Skeletal muscle tissue (tissue), 4 donors: ENCODE measurements around the gene DTNB. TPM values are rescaled to one million over a fixed set of nuclear protein-coding genes. Genes with fewer than 3 reads are reported as not detected.

Source experiments
- H3K27ac ChIP-seq: one replicate; pipeline ENCODE4 v1.7.0; 2013; ENCODE audit warnings: mild to moderate bottlenecking, low read depth, low read length, inconsistent platforms
- H3K27me3 ChIP-seq, 3 donors: one replicate each; pipeline ENCODE4 v1.7.0; 2013; ENCODE audit warnings: low read length in 3 of 3; ENCODE audit not compliant: control insufficient read depth in 3 of 3, insufficient read depth in 3 of 3
- H3K36me3 ChIP-seq, 3 donors: one replicate each; pipeline ENCODE4 v1.7.0; 2013; ENCODE audit warnings: low read length in 3 of 3; ENCODE audit not compliant: control insufficient read depth in 3 of 3, insufficient read depth in 3 of 3
- H3K4me1 ChIP-seq, 3 donors: one replicate each; pipeline ENCODE4 v1.7.0; 2013; ENCODE audit warnings: low read length in 3 of 3, mild to moderate bottlenecking in 3 of 3; ENCODE audit not compliant: control insufficient read depth in 3 of 3, insufficient read depth in 3 of 3
- H3K4me3 ChIP-seq, 3 donors: one replicate each; pipeline ENCODE4 v1.7.0; 2013; ENCODE audit warnings: low read length in 3 of 3
- H3K9ac ChIP-seq, 3 donors: one replicate each; pipeline ENCODE4 v1.7.0; 2013; ENCODE audit warnings: low read length in 3 of 3, mild to moderate bottlenecking in 3 of 3, moderate library complexity in 2 of 3, low read depth in 1 of 3
- H3K9me3 ChIP-seq, 3 donors: one replicate each; pipeline ENCODE4 v1.7.0; 2013; ENCODE audit warnings: low read length in 3 of 3; ENCODE audit not compliant: control insufficient read depth in 3 of 3
- total RNA-seq: library from RNA; depleted of rRNA; stranded (reverse); fragments of >200 nt; gene quantifications from one replicate; pipeline ENCODE4 v1.2.3, GENCODE V29; 2014
- donor health status: Osteomylitis.

DTNB gene
- total RNA-seq, 1 donor from 2014 or later, result 3.1 TPM

- Histone ChIP-seq H3K27ac (no peak overlapping the region), H3K27me3 (no peaks in the 10 kb centered on the region), H3K36me3 (no peaks in the 10 kb centered on the region), H3K4me1 (no peaks in the 10 kb centered on the region), H3K4me3 (no peak overlapping the region), H3K9me3 (no peaks in the 10 kb centered on the region), H3K9ac (no peak overlapping the region)
These were observed 189.6 kb downstream of the DTNB start for GRCh38 chr2:25483607-25484266.

- H3K9ac ChIP-seq, result no peak overlapping the region
- H3K9me3 ChIP-seq, result no peaks in the 10 kb centered on the region
- no peak overlapping the region for H3K27ac ChIP-seq
- H3K36me3 ChIP-seq, result no peaks in the 10 kb centered on the region
- H3K4me3 ChIP-seq, result no peak overlapping the region
- no peaks in the 10 kb centered on the region for H3K27me3 ChIP-seq
- H3K4me1 ChIP-seq, result no peaks in the 10 kb centered on the region
These were observed 191.0 kb downstream of the DTNB start for GRCh38 chr2:25482341-25482740.

GRCh38 chr2:25481381-25482300 is 191.7 kb downstream of the DTNB start:
- no peaks in the 10 kb centered on the region for H3K4me1 ChIP-seq
- no peaks in the 10 kb centered on the region for H3K9me3 ChIP-seq
- no peak overlapping the region for H3K4me3 ChIP-seq
- H3K27ac ChIP-seq, result no peak overlapping the region
- no peaks in the 10 kb centered on the region for H3K36me3 ChIP-seq
- H3K9ac ChIP-seq, result no peak overlapping the region
- H3K27me3 ChIP-seq, result no peaks in the 10 kb centered on the region

GRCh38 chr2:25480561-25480960 is 192.8 kb downstream of the DTNB start:
- no peak overlapping the region for H3K27ac ChIP-seq
- H3K9me3 ChIP-seq, result no peaks in the 10 kb centered on the region
- H3K4me3 ChIP-seq, result no peak overlapping the region
- H3K36me3 ChIP-seq, result no peaks in the 10 kb centered on the region
- H3K27me3 ChIP-seq, result no peaks in the 10 kb centered on the region
- no peak overlapping the region for H3K9ac ChIP-seq
- H3K4me1 ChIP-seq, result no peaks in the 10 kb centered on the region

- no peak overlapping the region for H3K27ac ChIP-seq
These were observed 193.6 kb downstream of the DTNB start for GRCh38 chr2:25479761-25480160.

GRCh38 chr2:25478736-25479135 is 194.6 kb downstream of the DTNB start:
- Histone ChIP-seq H3K9ac (no peak overlapping the region), H3K27ac (no peak overlapping the region), H3K9me3 (peaks cover 0 to 4% (median 0%) of the 10 kb centered on the region in 3 donors), H3K36me3 (no peaks in the 10 kb centered on the region), H3K27me3 (no peaks in the 10 kb centered on the region), H3K4me1 (no peaks in the 10 kb centered on the region), H3K4me3 (no peak overlapping the region)

More at GRCh38 chr2:25479761-25480160, 193.6 kb downstream of the DTNB start:
- no peak overlapping the region for H3K9ac ChIP-seq
- H3K4me3 ChIP-seq, result no peak overlapping the region
- H3K27me3 ChIP-seq, result no peaks in the 10 kb centered on the region
- no peaks in the 10 kb centered on the region for H3K4me1 ChIP-seq
- peaks cover 0 to 4% (median 0%) of the 10 kb centered on the region in 3 donors for H3K9me3 ChIP-seq
- no peaks in the 10 kb centered on the region for H3K36me3 ChIP-seq

GRCh38 chr2:25473758-25474340 is 199.5 kb downstream of the DTNB start:
- H3K4me1 ChIP-seq, result no peaks in the 10 kb centered on the region

GRCh38 chr2:25473131-25473530 is 200.2 kb downstream of the DTNB start:
- H3K27ac ChIP-seq, result no peak overlapping the region
- H3K4me3 ChIP-seq, result no peak overlapping the region
- H3K4me1 ChIP-seq, result no peaks in the 10 kb centered on the region
- no peak overlapping the region for H3K9ac ChIP-seq
- no peaks in the 10 kb centered on the region for H3K27me3 ChIP-seq
- H3K36me3 ChIP-seq, result no peaks in the 10 kb centered on the region
- peaks cover 0 to 4% (median 0%) of the 10 kb centered on the region in 3 donors for H3K9me3 ChIP-seq

More at GRCh38 chr2:25473758-25474340, 199.5 kb downstream of the DTNB start:
- no peak overlapping the region for H3K9ac ChIP-seq
- no peaks in the 10 kb centered on the region for H3K36me3 ChIP-seq
- H3K27ac ChIP-seq, result no peak overlapping the region
- H3K4me3 ChIP-seq, result no peak overlapping the region
- no peaks in the 10 kb centered on the region for H3K27me3 ChIP-seq
- H3K9me3 ChIP-seq, result peaks cover 0 to 4% (median 0%) of the 10 kb centered on the region in 3 donors

- H3K4me3 ChIP-seq, result no peak overlapping the region
- no peak overlapping the region for H3K27ac ChIP-seq
- no peak overlapping the region for H3K9ac ChIP-seq
- peaks cover 0 to 4% (median 0%) of the 10 kb centered on the region in 3 donors for H3K9me3 ChIP-seq
- no peaks in the 10 kb centered on the region for H3K36me3 ChIP-seq
- H3K4me1 ChIP-seq, result no peaks in the 10 kb centered on the region
- H3K27me3 ChIP-seq, result no peaks in the 10 kb centered on the region
These were observed 202.6 kb downstream of the DTNB start for GRCh38 chr2:25470806-25471205.

GRCh38 chr2:25467743-25468142 is 205.6 kb downstream of the DTNB start:
- Histone ChIP-seq H3K9ac (no peak overlapping the region), H3K27me3 (no peaks in the 10 kb centered on the region), H3K4me3 (no peak overlapping the region), H3K36me3 (no peaks in the 10 kb centered on the region), H3K4me1 (no peaks in the 10 kb centered on the region), H3K9me3 (no peaks in the 10 kb centered on the region), H3K27ac (no peak overlapping the region)
